HepG2 (cell line): ENCODE results near the gene TMEM79. TPM values are rescaled to one million over a fixed set of nuclear protein-coding genes. Genes with fewer than 3 reads are reported as not detected.
A peak's percentile ranks its signal among the peaks of the same experiment; 100 is the strongest.

Source experiments
- BRF2 ChIP-seq: sonication (generic); formaldehyde crosslinking; IDR thresholded peaks from 2 replicates; pipeline ENCODE4 v1.8.1; 2022; ENCODE audit warnings: mild to moderate bottlenecking, missing genetic modification reagents
- DR1 ChIP-seq: sonication (generic); formaldehyde crosslinking; IDR thresholded peaks from 2 replicates; pipeline ENCODE4 v1.8.0; 2021; ENCODE audit warnings: mild to moderate bottlenecking, missing genetic modification reagents, inconsistent platforms
- HNRNPLL ChIP-seq: fragments of 200-400 bp; formaldehyde crosslinking; IDR thresholded peaks from 2 replicates; pipeline ENCODE4 v1.6.1; 2017; ENCODE audit warnings: mild to moderate bottlenecking, low read depth, low read length; ENCODE audit not compliant: poor library complexity, severe bottlenecking
- PAXIP1 ChIP-seq: sonication (generic); formaldehyde crosslinking; conservative IDR thresholded peaks from 2 replicates; pipeline ENCODE4 v1.4.0; 2020; ENCODE audit warnings: mild to moderate bottlenecking, missing genetic modification reagents, moderate library complexity
- SOX5 ChIP-seq: IDR thresholded peaks from 2 replicates; pipeline ENCODE4 v1.6.1; 2016; ENCODE audit warnings: borderline replicate concordance
- TAF1 ChIP-seq: sonication (generic); formaldehyde crosslinking; IDR thresholded peaks from 2 replicates; pipeline ENCODE4 v1.4.0; 2020; ENCODE audit warnings: missing genetic modification reagents
- ZNF12 ChIP-seq: sonication (generic); formaldehyde crosslinking; IDR thresholded peaks from 2 replicates; pipeline ENCODE4 v1.5.0; 2020; ENCODE audit warnings: missing genetic modification reagents
- ZNF558 ChIP-seq: sonication (generic); formaldehyde crosslinking; IDR thresholded peaks from 2 replicates; pipeline ENCODE4 v1.9.0; 2022; ENCODE audit warnings: mild to moderate bottlenecking, missing genetic modification reagents, borderline replicate concordance
- ZNF788 ChIP-seq: sonication (generic); formaldehyde crosslinking; IDR thresholded peaks from 2 replicates; pipeline ENCODE4 v1.5.0; 2020; ENCODE audit warnings: mild to moderate bottlenecking, missing genetic modification reagents, borderline replicate concordance
- ZNF841 ChIP-seq: sonication (generic); formaldehyde crosslinking; IDR thresholded peaks from 2 replicates; pipeline ENCODE4 v1.8.1; 2023; ENCODE audit warnings: missing genetic modification reagents, borderline replicate concordance
- ZSCAN21 ChIP-seq: sonication (generic); formaldehyde crosslinking; IDR thresholded peaks from 2 replicates; pipeline ENCODE4 v1.8.0; 2022; ENCODE audit warnings: mild to moderate bottlenecking, missing genetic modification reagents, moderate library complexity, borderline replicate concordance
- polyA plus RNA-seq, 8 experiments: library from polyadenylated mRNA; depleted of rRNA in 3 of 8; stranded (reverse) in 7 of 8; unstranded in 1 of 8; fragments of >200 nt; fragmentation: Illumina TruSeq in 4 of 8; extraction: Trizol in 4 of 8; gene quantifications; 2 replicates each; pipeline versions ENCODE4 v1.2.1 to v1.2.3, GENCODE V29; 2011 to 2016; ENCODE audit warnings: low read depth in 4 of 8, missing spikeins in 1 of 8, mixed read lengths in 1 of 8; ENCODE audit not compliant: insufficient read depth in 1 of 8
- total RNA-seq, 5 experiments: library from RNA; depleted of rRNA; stranded (reverse); fragments of >200 nt; fragmentation: Illumina TruSeq; extraction: Trizol; gene quantifications; 2 replicates each; pipeline ENCODE4 v1.2.3, GENCODE V29; 2016; ENCODE audit warnings: low read depth in 1 of 5
- TF ChIP-seq, protein P1 (sequence below): sonication (generic); formaldehyde crosslinking; IDR thresholded peaks from 2 replicates; pipeline ENCODE4 v1.4.0; 2020; ENCODE audit warnings: missing genetic modification reagents
- TF ChIP-seq, protein P2 (sequence below): sonication (generic); formaldehyde crosslinking; IDR thresholded peaks from 2 replicates; pipeline ENCODE4 v1.5.0; 2020; ENCODE audit warnings: missing genetic modification reagents
- TF ChIP-seq, protein P3 (sequence below): sonication (generic); formaldehyde crosslinking; conservative IDR thresholded peaks from 2 replicates; pipeline ENCODE4 v1.4.0; 2020; ENCODE audit warnings: missing genetic modification reagents
- TF ChIP-seq, protein P4 (sequence below): sonication (generic); formaldehyde crosslinking; IDR thresholded peaks from 2 replicates; pipeline ENCODE4 v1.4.0; 2020; ENCODE audit warnings: missing genetic modification reagents

TMEM79 gene
- total and polyA plus RNA-seq, 2 of the 13 experiments (the other 11 are each of a cell fraction or from before 2014, with no cell fraction given): 1.2 to 1.9 TPM

DNA sequence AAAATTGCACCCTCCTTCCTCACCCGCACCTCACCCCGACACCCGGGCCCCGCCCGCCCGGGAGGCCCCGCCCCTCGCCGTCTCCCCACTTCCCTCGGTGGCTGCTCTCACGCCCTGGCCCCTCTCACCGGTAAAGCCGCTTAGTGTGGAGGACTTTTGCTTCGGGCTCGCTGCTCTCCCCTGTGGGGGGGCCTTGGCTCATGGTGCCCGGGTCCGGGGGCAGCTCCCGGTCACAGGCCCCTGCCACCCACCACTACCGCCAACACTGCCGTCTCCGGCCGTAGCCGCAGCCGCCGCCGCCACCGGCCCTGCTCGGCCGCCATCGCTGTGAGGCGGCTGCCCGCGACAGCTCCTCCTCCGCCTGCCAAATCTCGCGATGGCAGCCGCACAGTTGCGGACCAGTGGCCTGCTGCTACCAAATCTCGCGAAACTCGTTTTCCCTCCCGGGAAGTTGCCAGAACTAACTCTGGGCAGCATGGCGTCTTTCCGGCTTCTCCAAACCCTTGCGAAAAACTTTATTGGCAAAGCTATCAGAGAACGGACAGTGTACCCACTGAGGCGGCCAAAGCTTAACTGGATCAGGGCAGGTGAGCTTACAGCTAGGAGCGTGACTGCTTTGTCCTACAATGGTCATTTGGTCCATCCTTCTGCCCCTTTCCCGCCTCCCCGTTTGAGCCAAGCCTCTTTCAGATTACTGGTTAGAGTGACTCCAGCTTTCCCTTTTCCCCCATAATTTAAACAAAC, 1.5 kb upstream of the TMEM79 start, which contains the start of gene SMG5 (continued):
- TF ChIP-seq, protein P1, sequence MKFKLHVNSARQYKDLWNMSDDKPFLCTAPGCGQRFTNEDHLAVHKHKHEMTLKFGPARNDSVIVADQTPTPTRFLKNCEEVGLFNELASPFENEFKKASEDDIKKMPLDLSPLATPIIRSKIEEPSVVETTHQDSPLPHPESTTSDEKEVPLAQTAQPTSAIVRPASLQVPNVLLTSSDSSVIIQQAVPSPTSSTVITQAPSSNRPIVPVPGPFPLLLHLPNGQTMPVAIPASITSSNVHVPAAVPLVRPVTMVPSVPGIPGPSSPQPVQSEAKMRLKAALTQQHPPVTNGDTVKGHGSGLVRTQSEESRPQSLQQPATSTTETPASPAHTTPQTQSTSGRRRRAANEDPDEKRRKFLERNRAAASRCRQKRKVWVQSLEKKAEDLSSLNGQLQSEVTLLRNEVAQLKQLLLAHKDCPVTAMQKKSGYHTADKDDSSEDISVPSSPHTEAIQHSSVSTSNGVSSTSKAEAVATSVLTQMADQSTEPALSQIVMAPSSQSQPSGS (CRISPR knock-in tag): peak; percentile 73; the same call in 1 of the 2 replicates
- TF ChIP-seq HNRNPLL: peak; percentile 64
- no peak for TF ChIP-seq ZNF841 (CRISPR knock-in tag)
- TF ChIP-seq ZNF788 (CRISPR knock-in tag): peak; percentile 77; the same call in 1 of the 2 replicates
- TF ChIP-seq ZNF558 (CRISPR knock-in tag): no peak; the same call in 1 of the 2 replicates
- TF ChIP-seq ZSCAN21 (CRISPR knock-in tag): peak; percentile 83
- peak; percentile 61 for TF ChIP-seq DR1 (CRISPR knock-in tag)
- TF ChIP-seq, protein P2, sequence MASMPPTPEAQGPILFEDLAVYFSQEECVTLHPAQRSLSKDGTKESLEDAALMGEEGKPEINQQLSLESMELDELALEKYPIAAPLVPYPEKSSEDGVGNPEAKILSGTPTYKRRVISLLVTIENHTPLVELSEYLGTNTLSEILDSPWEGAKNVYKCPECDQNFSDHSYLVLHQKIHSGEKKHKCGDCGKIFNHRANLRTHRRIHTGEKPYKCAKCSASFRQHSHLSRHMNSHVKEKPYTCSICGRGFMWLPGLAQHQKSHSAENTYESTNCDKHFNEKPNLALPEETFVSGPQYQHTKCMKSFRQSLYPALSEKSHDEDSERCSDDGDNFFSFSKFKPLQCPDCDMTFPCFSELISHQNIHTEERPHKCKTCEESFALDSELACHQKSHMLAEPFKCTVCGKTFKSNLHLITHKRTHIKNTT (CRISPR knock-in tag): no peak
- TF ChIP-seq, protein P3, sequence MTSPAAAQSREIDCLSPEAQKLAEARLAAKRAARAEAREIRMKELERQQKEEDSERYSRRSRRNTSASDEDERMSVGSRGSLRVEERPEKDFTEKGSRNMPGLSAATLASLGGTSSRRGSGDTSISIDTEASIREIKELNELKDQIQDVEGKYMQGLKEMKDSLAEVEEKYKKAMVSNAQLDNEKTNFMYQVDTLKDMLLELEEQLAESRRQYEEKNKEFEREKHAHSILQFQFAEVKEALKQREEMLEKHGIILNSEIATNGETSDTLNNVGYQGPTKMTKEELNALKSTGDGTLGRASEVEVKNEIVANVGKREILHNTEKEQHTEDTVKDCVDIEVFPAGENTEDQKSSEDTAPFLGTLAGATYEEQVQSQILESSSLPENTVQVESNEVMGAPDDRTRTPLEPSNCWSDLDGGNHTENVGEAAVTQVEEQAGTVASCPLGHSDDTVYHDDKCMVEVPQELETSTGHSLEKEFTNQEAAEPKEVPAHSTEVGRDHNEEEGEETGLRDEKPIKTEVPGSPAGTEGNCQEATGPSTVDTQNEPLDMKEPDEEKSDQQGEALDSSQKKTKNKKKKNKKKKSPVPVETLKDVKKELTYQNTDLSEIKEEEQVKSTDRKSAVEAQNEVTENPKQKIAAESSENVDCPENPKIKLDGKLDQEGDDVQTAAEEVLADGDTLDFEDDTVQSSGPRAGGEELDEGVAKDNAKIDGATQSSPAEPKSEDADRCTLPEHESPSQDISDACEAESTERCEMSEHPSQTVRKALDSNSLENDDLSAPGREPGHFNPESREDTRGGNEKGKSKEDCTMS: no peak
- TF ChIP-seq TAF1 (CRISPR knock-in tag): peak; percentile 95
- TF ChIP-seq ZNF12 (CRISPR knock-in tag): peak; percentile 52; the same call in 1 of the 2 replicates
- peak; percentile 53; the same call in 1 of the 2 replicates for TF ChIP-seq SOX5 (CRISPR knock-in tag)
- TF ChIP-seq, protein P4, sequence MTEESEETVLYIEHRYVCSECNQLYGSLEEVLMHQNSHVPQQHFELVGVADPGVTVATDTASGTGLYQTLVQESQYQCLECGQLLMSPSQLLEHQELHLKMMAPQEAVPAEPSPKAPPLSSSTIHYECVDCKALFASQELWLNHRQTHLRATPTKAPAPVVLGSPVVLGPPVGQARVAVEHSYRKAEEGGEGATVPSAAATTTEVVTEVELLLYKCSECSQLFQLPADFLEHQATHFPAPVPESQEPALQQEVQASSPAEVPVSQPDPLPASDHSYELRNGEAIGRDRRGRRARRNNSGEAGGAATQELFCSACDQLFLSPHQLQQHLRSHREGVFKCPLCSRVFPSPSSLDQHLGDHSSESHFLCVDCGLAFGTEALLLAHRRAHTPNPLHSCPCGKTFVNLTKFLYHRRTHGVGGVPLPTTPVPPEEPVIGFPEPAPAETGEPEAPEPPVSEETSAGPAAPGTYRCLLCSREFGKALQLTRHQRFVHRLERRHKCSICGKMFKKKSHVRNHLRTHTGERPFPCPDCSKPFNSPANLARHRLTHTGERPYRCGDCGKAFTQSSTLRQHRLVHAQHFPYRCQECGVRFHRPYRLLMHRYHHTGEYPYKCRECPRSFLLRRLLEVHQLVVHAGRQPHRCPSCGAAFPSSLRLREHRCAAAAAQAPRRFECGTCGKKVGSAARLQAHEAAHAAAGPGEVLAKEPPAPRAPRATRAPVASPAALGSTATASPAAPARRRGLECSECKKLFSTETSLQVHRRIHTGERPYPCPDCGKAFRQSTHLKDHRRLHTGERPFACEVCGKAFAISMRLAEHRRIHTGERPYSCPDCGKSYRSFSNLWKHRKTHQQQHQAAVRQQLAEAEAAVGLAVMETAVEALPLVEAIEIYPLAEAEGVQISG (CRISPR knock-in tag): peak; percentile 94
- TF ChIP-seq BRF2 (CRISPR knock-in tag): 0 out of 2 replicates have a peak, but pooled peaks have one; percentile 36
- peak; percentile 66 for TF ChIP-seq PAXIP1 (CRISPR knock-in tag)
